ENCODE results near the gene ARHGAP42. TPM values are rescaled to one million over a fixed set of nuclear protein-coding genes. Genes with fewer than 3 reads are reported as not detected.
A peak's percentile ranks its signal among the peaks of the same experiment; 100 is the strongest.

The ARHGAP42 gene
- total and polyA plus RNA-seq, 2 experiments from 2014 or later, result 64.8 to 135 TPM

DNA sequence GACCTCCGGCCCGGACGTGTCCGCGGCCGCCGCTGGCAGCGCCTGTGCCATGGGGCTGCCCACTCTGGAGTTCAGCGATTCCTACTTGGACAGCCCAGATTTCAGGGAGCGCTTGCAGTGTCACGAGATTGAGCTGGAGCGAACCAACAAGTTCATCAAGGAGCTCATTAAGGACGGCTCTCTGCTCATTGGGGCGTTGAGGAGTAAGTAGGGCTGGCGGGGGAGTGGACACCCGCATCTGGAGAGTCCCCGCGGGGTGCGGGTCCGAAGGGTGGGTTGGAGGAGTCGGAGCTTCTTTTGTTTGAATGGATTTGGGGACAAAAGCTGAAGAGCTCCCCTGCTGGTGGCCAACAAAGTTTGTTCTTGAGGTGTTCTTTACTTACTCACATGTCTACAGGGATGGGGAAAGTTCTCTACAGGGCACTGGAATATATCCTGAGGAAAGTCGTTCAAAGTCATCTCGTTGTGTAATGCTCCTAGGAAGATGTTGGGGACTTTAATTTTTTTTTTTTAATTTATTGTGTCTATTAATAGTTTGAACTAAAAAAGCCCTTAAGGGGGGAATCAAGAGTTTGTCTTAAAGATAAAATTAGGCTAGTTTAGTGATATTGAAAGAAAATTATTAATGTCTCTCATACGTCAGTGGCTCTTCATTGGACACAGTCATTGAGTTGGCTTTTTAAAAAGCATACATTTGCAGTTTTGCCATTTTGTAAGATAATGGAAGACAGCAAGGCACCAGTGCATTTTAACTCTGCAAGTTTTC, 725 bp downstream of the ARHGAP42 start:
- Histone ChIP-seq H3K27ac (peak overlapping the region; percentile 96), H3K9me3 (ENCODE audit: low read depth) (no peaks in the 10 kb centered on the region), H3K4me1 (ENCODE audit: low read depth) (peaks cover 37% of the 10 kb centered on the region), H3K4me3 (peak overlapping the region; percentile 99), H3K27me3 (no peaks in the 10 kb centered on the region), H3K36me3 (no peaks in the 10 kb centered on the region)
- peak; percentile 81 to 86 for DNase-seq (ENCODE audit: low read depth in 1 of 2, low spot score in 1 of 2)
- TF ChIP-seq, protein P1, sequence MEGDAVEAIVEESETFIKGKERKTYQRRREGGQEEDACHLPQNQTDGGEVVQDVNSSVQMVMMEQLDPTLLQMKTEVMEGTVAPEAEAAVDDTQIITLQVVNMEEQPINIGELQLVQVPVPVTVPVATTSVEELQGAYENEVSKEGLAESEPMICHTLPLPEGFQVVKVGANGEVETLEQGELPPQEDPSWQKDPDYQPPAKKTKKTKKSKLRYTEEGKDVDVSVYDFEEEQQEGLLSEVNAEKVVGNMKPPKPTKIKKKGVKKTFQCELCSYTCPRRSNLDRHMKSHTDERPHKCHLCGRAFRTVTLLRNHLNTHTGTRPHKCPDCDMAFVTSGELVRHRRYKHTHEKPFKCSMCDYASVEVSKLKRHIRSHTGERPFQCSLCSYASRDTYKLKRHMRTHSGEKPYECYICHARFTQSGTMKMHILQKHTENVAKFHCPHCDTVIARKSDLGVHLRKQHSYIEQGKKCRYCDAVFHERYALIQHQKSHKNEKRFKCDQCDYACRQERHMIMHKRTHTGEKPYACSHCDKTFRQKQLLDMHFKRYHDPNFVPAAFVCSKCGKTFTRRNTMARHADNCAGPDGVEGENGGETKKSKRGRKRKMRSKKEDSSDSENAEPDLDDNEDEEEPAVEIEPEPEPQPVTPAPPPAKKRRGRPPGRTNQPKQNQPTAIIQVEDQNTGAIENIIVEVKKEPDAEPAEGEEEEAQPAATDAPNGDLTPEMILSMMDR (IDR thresholded peaks at IDR 0.05; ENCODE audit: low read depth, low read length), result peak; percentile 71

DNA sequence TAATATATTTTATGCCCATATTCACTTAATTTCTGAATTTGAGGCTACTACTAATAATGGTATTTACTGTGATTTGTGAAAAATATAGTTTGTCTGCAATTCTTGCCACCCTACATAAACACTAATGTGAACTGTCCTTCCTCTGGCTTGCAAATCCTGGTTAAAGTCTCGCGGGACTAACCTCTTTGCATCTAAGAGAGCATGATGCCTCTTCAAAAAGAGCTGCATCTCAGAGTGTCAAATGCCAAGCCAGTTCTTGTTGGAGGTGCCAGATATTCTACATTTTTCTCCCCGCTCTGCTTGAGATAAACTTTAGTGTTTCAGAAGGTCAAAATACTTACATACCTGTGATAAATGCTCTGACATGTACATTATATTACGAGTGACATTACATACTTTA, 2.1 kb downstream of the ARHGAP42 start:
- TF ChIP-seq, protein P1 (IDR thresholded peaks at IDR 0.05; ENCODE audit: low read depth, low read length), result no peak
- H3K36me3 ChIP-seq, result no peaks in the 10 kb centered on the region
- H3K4me3 ChIP-seq, result peak overlapping the region; percentile 99
- H3K27ac ChIP-seq, result peak overlapping the region; percentile 96
- peak; percentile 21 to 52 for DNase-seq (ENCODE audit: low read depth in 1 of 2, low spot score in 1 of 2)
- H3K4me1 ChIP-seq (ENCODE audit: low read depth), result peaks cover 36% of the 10 kb centered on the region
- no peaks in the 10 kb centered on the region for H3K27me3 ChIP-seq
- no peaks in the 10 kb centered on the region for H3K9me3 ChIP-seq (ENCODE audit: low read depth)

DNA sequence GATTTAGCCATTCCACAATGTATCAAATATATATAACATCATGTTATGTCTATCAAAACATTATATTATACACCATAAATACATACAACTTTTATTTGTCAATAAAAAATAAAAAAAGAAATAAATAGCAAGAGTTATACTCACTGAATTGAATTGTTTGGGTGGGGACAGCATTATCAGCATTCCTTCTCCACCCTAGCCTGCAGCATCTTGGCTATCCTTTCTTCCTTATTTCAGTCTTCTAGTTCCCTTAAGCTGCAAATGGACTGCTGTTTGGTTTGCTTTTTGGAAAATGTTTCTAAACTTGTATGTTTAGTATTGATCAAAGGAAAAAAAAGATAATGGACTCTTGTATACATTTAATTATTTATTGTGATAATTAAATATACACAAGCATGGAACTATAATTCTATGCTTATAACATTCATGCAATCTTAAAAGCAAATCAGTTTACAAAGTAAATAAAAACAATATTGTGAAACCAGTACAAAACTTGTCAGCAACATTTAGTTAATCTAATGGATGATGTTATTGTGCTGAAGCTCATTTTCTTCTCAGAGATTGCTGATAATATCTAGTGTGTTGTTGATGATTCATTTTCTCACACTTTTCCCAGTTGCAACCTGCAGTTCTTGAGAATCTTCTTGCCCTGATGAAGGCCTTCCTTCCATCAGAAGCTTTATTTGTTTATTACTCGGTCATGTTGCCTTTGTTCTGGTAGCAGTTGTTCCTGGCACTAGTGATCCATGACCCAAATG, 5.0 kb downstream of the ARHGAP42 start:
- Histone ChIP-seq H3K9me3 (ENCODE audit: low read depth) (no peaks in the 10 kb centered on the region), H3K4me1 (ENCODE audit: low read depth) (peaks cover 27% of the 10 kb centered on the region), H3K27ac (peak overlapping the region; percentile 27), H3K36me3 (no peaks in the 10 kb centered on the region), H3K27me3 (no peaks in the 10 kb centered on the region), H3K4me3 (no peak overlapping the region)
- TF ChIP-seq, protein P1 (IDR thresholded peaks at IDR 0.05; ENCODE audit: low read depth, low read length), result no peak
- no peak for DNase-seq (ENCODE audit: low read depth in 1 of 2, low spot score in 1 of 2)

DNA sequence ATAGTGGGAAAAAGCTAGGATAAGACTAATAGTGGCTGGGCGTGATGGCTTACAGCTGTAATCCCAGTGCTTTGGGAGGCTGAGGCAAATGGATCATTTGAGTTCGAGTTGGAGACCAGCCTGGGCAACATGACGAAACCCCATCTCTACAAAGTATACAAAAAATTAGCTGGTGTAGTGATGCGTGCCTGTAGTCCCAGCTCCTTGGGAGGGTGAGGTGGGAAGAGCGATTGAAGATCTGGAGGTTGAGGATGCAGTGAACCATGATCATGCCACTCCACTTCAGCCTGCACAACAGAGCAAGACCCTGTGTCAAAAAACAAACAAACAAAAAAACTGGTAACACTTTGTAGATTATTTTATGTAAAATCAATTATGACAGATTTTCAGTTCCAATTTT, 8.8 kb downstream of the ARHGAP42 start:
- no peak for DNase-seq (ENCODE audit: low read depth in 1 of 2, low spot score in 1 of 2)
- TF ChIP-seq, protein P1 (IDR thresholded peaks at IDR 0.05; ENCODE audit: low read depth, low read length), result no peak
- Histone ChIP-seq H3K4me3 (no peak overlapping the region), H3K9me3 (ENCODE audit: low read depth) (no peaks in the 10 kb centered on the region), H3K27me3 (no peaks in the 10 kb centered on the region), H3K4me1 (ENCODE audit: low read depth) (peaks cover 18% of the 10 kb centered on the region), H3K27ac (no peak overlapping the region), H3K36me3 (no peaks in the 10 kb centered on the region)

DNA sequence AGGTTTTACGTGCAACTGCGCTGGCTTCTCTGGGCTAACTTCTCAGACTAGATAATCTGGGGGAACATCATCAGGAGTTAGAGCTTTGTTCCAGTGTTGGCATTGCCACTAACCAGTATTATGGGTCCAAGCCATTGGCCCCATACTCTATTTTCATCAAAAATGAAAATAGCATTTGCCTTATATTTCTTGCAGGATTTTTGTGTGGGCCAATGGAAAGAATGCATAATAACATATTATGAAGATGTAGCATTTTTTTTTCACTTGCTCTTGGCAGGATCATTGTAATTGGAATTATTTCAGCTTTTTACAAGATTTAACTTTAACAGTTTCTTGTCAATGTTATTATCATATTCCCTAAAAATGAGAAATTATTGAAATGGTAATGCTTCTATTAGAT, 16.1 kb downstream of the ARHGAP42 start:
- Histone ChIP-seq H3K36me3 (no peaks in the 10 kb centered on the region), H3K9me3 (ENCODE audit: low read depth) (no peaks in the 10 kb centered on the region), H3K4me3 (no peak overlapping the region), H3K27ac (peak overlapping the region; percentile 65), H3K4me1 (ENCODE audit: low read depth) (peaks cover 15% of the 10 kb centered on the region), H3K27me3 (no peaks in the 10 kb centered on the region)
- TF ChIP-seq, protein P1 (IDR thresholded peaks at IDR 0.05; ENCODE audit: low read depth, low read length), result no peak
- DNase-seq (ENCODE audit: low read depth in 1 of 2, low spot score in 1 of 2), result no peak
